Measurements from ENCODE around the gene PARS2. TPM values are rescaled to one million over a fixed set of nuclear protein-coding genes. Genes with fewer than 3 reads are reported as not detected.

Gene PARS2
- total and polyA plus RNA-seq, 2 of the 4 experiments (the other 2 are of a cell fraction), result 3.4 to 6.3 TPM

GRCh38 chr1:54807756-54808155 is 43.4 kb upstream of the PARS2 start:
- H4K8ac ChIP-seq (ENCODE audit: low read depth in 2 of 2, low read length in 2 of 2), result no peak overlapping the region
- no peak overlapping the region for H3K4ac ChIP-seq (ENCODE audit: low read depth, low read length)
- peaks cover 17% of the 10 kb centered on the region for H3K27me3 ChIP-seq (ENCODE audit: control insufficient read depth, insufficient read depth, low read length)
- TF ChIP-seq NFE2L2 (IDR thresholded peaks at IDR 0.05; ENCODE audit: low read depth, low read length) (no peak), FOS (IDR thresholded peaks at IDR 0.05; ENCODE audit: low read depth, low read length) (no peak), POLR2A (IDR thresholded peaks at IDR 0.05; ENCODE audit: low read depth, low read length) (no peak), MAFK (IDR thresholded peaks at IDR 0.05; ENCODE audit: low read depth, low read length) (no peak), CHD1 (IDR thresholded peaks at IDR 0.05; ENCODE audit: low read depth, low read length) (no peak)
- H3K27ac ChIP-seq (ENCODE audit: insufficient read depth, low read length), result no peak overlapping the region
- no peak overlapping the region for H4K5ac ChIP-seq (ENCODE audit: low read depth, low read length)
- POLR2A ChIA-PET (ENCODE audit: unreplicated experiment), result no interaction called here
- in situ Hi-C loops (cut with MboI; ENCODE audit: low sequenced_read_pairs), result no loop called here
- no peak overlapping the region for H2BK5ac ChIP-seq (ENCODE audit: low read depth, low read length, poor library complexity, severe bottlenecking)
- no TSS peak for BruUV-seq (replicated peaks)
- H3K4me1 ChIP-seq (ENCODE audit: control insufficient read depth, insufficient read depth, low read length), result no peaks in the 10 kb centered on the region
- intact Hi-C loops (cut with micrococcal nuclease), result no loop called here
- H3K18ac ChIP-seq (ENCODE audit: low read depth, low read length), result no peak overlapping the region
- dilution Hi-C loops (cut with HindIII; ENCODE audit: low sequenced_read_pairs, unreplicated experiment), result no loop called here
- no peaks in the 10 kb centered on the region for H3K9me3 ChIP-seq (ENCODE audit: control insufficient read depth, insufficient read depth, low read length)
- 0 out of 2 replicates have a peak, but pooled peaks cover 4% of the 10 kb centered on the region for H3K9me1 ChIP-seq (ENCODE audit: insufficient read depth, low read length)
- no peak overlapping the region for H3K4me3 ChIP-seq (ENCODE audit: insufficient read depth, low read depth, low read length)
- no peak overlapping the region for H2BK20ac ChIP-seq (ENCODE audit: low read depth, low read length)
- no peak overlapping the region for H2BK15ac ChIP-seq (ENCODE audit: low read depth, low read length)
- no peak overlapping the region for H2BK120ac ChIP-seq (ENCODE audit: low read depth, low read length)
- DNase-seq (no peak), ATAC-seq (ENCODE audit: low read depth) (no peak)
- H4K20me1 ChIP-seq (ENCODE audit: insufficient read depth, low read length), result no peaks in the 10 kb centered on the region
- H2AK5ac ChIP-seq (ENCODE audit: low read depth, low read length), result no peak overlapping the region
- H3K23ac ChIP-seq (ENCODE audit: low read depth, low read length), result no peak overlapping the region
- no peak overlapping the region for H4K91ac ChIP-seq (ENCODE audit: insufficient read depth, low read depth, low read length)
- H3K56ac ChIP-seq (ENCODE audit: extremely low read depth, insufficient read depth, low read length), result no peak overlapping the region
- no peaks in the 10 kb centered on the region for H3K79me1 ChIP-seq (ENCODE audit: low read depth in 1 of 2, low read length in 2 of 2)
- CTCF ChIA-PET, result no interaction called here
- WGBS, 2 experiments (ENCODE audit: extremely low coverage in 2 of 2, insufficient read length in 1 of 2), result 93% methylated on average over 2 of the region's 7 CpGs; no CpG with 5 or more reads in 1 of the 2 experiments
- no peak overlapping the region for H3K4me2 ChIP-seq (ENCODE audit: low read depth, low read length)
- no peaks in the 10 kb centered on the region for H3K36me3 ChIP-seq (ENCODE audit: control insufficient read depth, insufficient read depth, low read length)
- H3K9ac ChIP-seq (ENCODE audit: low read depth, low read length), result no peak overlapping the region
- no peak overlapping the region for H3K14ac ChIP-seq (replicated peaks; ENCODE audit: low read depth, low read length)
- H2AFZ ChIP-seq (replicated peaks; ENCODE audit: low read length, poor library complexity), result no peak overlapping the region
- no peak overlapping the region for H2AK9ac ChIP-seq (replicated peaks; ENCODE audit: low read depth, low read length, poor library complexity)
